Fibroblast of peridontal ligament (primary cell): ENCODE results near the gene MRFAP1.
"Not testable (repeated sequence)": the region's sequence is repeated elsewhere in the genome, so short reads cannot be mapped to it uniquely, and the experiment has no call there.

Experiments used
- DNase-seq: peaks from one replicate; pipeline ENCODE4 v3.0.0-alpha.2; 2010; ENCODE audit errors: extremely low read depth

Gene MRFAP1

GRCh38 chr4:6610856-6611430, 29.5 kb upstream of the MRFAP1 start:
- no peak for DNase-seq

GRCh38 chr4:6612961-6613675, 27.4 kb upstream of the MRFAP1 start:
- DNase-seq, result no peak

GRCh38 chr4:6613676-6614651, 26.5 kb upstream of the MRFAP1 start:
- no peak for DNase-seq

GRCh38 chr4:6614701-6615230, 25.7 kb upstream of the MRFAP1 start:
- no peak for DNase-seq

- DNase-seq, result no peak
Observed at GRCh38 chr4:6616087-6616995, 24.1 kb upstream of the MRFAP1 start.

GRCh38 chr4:6617246-6617645, 23.2 kb upstream of the MRFAP1 start:
- no peak for DNase-seq

GRCh38 chr4:6618386-6619115, 21.9 kb upstream of the MRFAP1 start:
- no peak for DNase-seq

GRCh38 chr4:6619116-6619465, 21.4 kb upstream of the MRFAP1 start:
- DNase-seq, result no peak

GRCh38 chr4:6619466-6620255, 20.8 kb upstream of the MRFAP1 start:
- DNase-seq, result no peak

GRCh38 chr4:6620296-6620695, 20.2 kb upstream of the MRFAP1 start:
- no peak for DNase-seq

GRCh38 chr4:6620891-6621555, 19.5 kb upstream of the MRFAP1 start:
- no peak for DNase-seq

- no peak for DNase-seq
Observed at GRCh38 chr4:6621556-6621927, 18.9 kb upstream of the MRFAP1 start.

- no peak for DNase-seq
Observed at GRCh38 chr4:6622744-6623143, 17.7 kb upstream of the MRFAP1 start.

- DNase-seq, result no peak
Observed at GRCh38 chr4:6625256-6625655, 15.2 kb upstream of the MRFAP1 start.

- no peak for DNase-seq
Observed at GRCh38 chr4:6626066-6626465, 14.4 kb upstream of the MRFAP1 start.

- no peak for DNase-seq
Observed at GRCh38 chr4:6627832-6628231, 12.7 kb upstream of the MRFAP1 start.

- DNase-seq, result not testable (repeated sequence)
Observed at GRCh38 chr4:6628484-6628883, 12.0 kb upstream of the MRFAP1 start.

- DNase-seq, result no peak
Observed at GRCh38 chr4:6632125-6632524, 8.4 kb upstream of the MRFAP1 start.
